K562 (cell line): ENCODE measurements around the gene NFATC4. TPM values are rescaled to one million over a fixed set of nuclear protein-coding genes. Genes with fewer than 3 reads are reported as not detected.

Experiments used
- ATAC-seq: fragments of 200-7000 bp; cut with Tn5 transposase; 3 replicates; pipeline ENCODE4 v1.9.1; 2020; ENCODE audit warnings: moderate library complexity
- BruUV-seq: library from RNA; stranded (reverse); fragments of 400-500 nt; replicated peaks from 2 replicates; lab custom pipeline; 2021; lab: Mats Ljungman, UMichigan
- CTCF ChIA-PET: fragments of 300-600 bp; formaldehyde crosslinking; extraction: SDS; loops from one replicate; lab custom pipeline; 2021; ENCODE audit warnings: low intra/inter-chr PET ratio; lab: Yijun Ruan, JAX
- POLR2A ChIA-PET: fragments of 300-600, 350-650 bp; sonication (Branson Sonifier 250); formaldehyde crosslinking; extraction: SDS; loops from one replicate; lab custom pipeline; 2021; ENCODE audit warnings: antibody characterized with exemption, inconsistent platforms; lab: Yijun Ruan, JAX
- DNase-seq, 4 experiments: peaks; one replicate each; pipeline versions ENCODE4 v3.0.0 to v3.0.0-alpha.2; 2011 to 2018; ENCODE audit warnings: low spot score in 3 of 4, mixed read lengths in 3 of 4; ENCODE audit errors: extremely low read depth in 1 of 4
- FAIRE-seq: peaks from 2 replicates; lab custom pipeline; 2011; peaks lifted over from hg19 to GRCh38; lab: Jason Lieb, UNC
- H2AFZ ChIP-seq: 2 replicates; pipeline ENCODE4 v1.6.0; 2011; ENCODE audit warnings: low read depth, low read length, control low read depth, inconsistent platforms
- H3K27ac ChIP-seq: fragments of 200-600 bp; 3 replicates; pipeline ENCODE4 v1.8.0; 2011; ENCODE audit warnings: low read depth, mild to moderate bottlenecking, control low read depth, inconsistent platforms, low read length, moderate library complexity, mixed read lengths; ENCODE audit errors: extremely low read depth
- H3K27me3 ChIP-seq, 2 experiments: fragments of 300-600 bp in 1 of 2; 2 replicates in 1 of 2; 3 replicates in 1 of 2; pipeline versions ENCODE4 v1.6.0 to v1.8.0; 2011; ENCODE audit warnings: inconsistent platforms in 2 of 2, low read length in 2 of 2, mild to moderate bottlenecking in 1 of 2, mixed read lengths in 1 of 2, moderate library complexity in 1 of 2; ENCODE audit not compliant: control insufficient read depth in 2 of 2, insufficient read depth in 2 of 2
- H3K36me3 ChIP-seq: fragments of 300-600 bp; 3 replicates; pipeline ENCODE4 v1.8.0; 2011; ENCODE audit warnings: mild to moderate bottlenecking, low read length, inconsistent platforms; ENCODE audit not compliant: control insufficient read depth, insufficient read depth
- H3K4me1 ChIP-seq, 2 experiments: fragments of 200-600 bp in 1 of 2; replicated peaks in 1 of 2; 2 replicates in 1 of 2; 3 replicates in 1 of 2; pipeline versions ENCODE4 v1.5.1 to v1.8.0; 2011; ENCODE audit warnings: inconsistent platforms in 2 of 2, low read length in 2 of 2, mild to moderate bottlenecking in 1 of 2, mixed read lengths in 1 of 2, moderate library complexity in 1 of 2; ENCODE audit not compliant: control insufficient read depth in 2 of 2, insufficient read depth in 2 of 2
- H3K4me2 ChIP-seq: 2 replicates; pipeline ENCODE4 v1.6.1; 2011; ENCODE audit warnings: low read length, control low read depth, inconsistent platforms, mixed read lengths; ENCODE audit not compliant: insufficient read depth
- H3K4me3 ChIP-seq: fragments of 200-600 bp; sonication (generic), shearing (Covaris generic); 2 replicates; pipeline ENCODE4 v1.5.1; 2016; ENCODE audit warnings: control low read depth, inconsistent platforms
- H3K79me2 ChIP-seq: fragments of 200-600 bp; 3 replicates; pipeline ENCODE4 v1.8.0; 2011; ENCODE audit warnings: low read length, inconsistent platforms; ENCODE audit not compliant: control insufficient read depth, insufficient read depth
- H3K9ac ChIP-seq, 2 experiments: 2 replicates each; pipeline versions ENCODE4 v1.6.0 to v1.6.1; 2011; ENCODE audit warnings: low read depth in 2 of 2, low read length in 2 of 2, control low read depth in 1 of 2, inconsistent platforms in 1 of 2, mild to moderate bottlenecking in 1 of 2, mixed read lengths in 1 of 2; ENCODE audit not compliant: insufficient read depth in 1 of 2
- H3K9me1 ChIP-seq: one replicate; pipeline ENCODE4 v1.6.0; 2011; ENCODE audit warnings: inconsistent platforms, mild to moderate bottlenecking, low read length, moderate library complexity; ENCODE audit not compliant: control insufficient read depth, insufficient read depth
- H3K9me3 ChIP-seq: replicated peaks from 2 replicates; pipeline ENCODE4 v1.5.1; 2011; ENCODE audit warnings: low read depth, low read length, inconsistent platforms; ENCODE audit not compliant: control insufficient read depth, insufficient read depth
- H4K20me1 ChIP-seq: replicated peaks from 2 replicates; pipeline ENCODE4 v1.6.1; 2011; ENCODE audit warnings: low read length, inconsistent platforms, mixed read lengths; ENCODE audit not compliant: control insufficient read depth, insufficient read depth
- ZNF133 ChIP-seq: fragments of 250-450 bp; sonication (Bioruptor Pico); IDR thresholded peaks from 2 replicates; pipeline ENCODE4 v1.4.0; 2020; ENCODE audit warnings: mild to moderate bottlenecking
- WGBS: fragments of 100-300 bp; shearing (Covaris generic); methylation state at CpG from one replicate; pipeline ENCODE4 v1.1.6; 2016; ENCODE audit warnings: low coverage, mixed read lengths; ENCODE audit not compliant: insufficient coverage; ENCODE audit errors: missing lambda C conversion rate; 5-methylcytosine and 5-hydroxymethylcytosine counted together
- in situ Hi-C: fragments of 300-500 bp; cut with MboI; formaldehyde crosslinking; loops from 4 replicates; pipeline ENCODE4 v1.15.0; 2018; ENCODE audit warnings: inconsistent platforms, mixed read lengths
- intact Hi-C: fragments of 100-400 bp; cut with micrococcal nuclease; formaldehyde crosslinking; loops from 2 replicates; pipeline ENCODE4 v1.14.2; 2022
- polyA plus RNA-seq, 8 experiments: library from polyadenylated mRNA; depleted of rRNA in 4 of 8; stranded (reverse) in 5 of 8; unstranded in 3 of 8; fragments of >200 nt; fragmentation: Nextera tagmentation in 2 of 8; fragmentation: Illumina TruSeq in 1 of 8; extraction: Ambion mirVana in 2 of 8; extraction: Trizol in 1 of 8; gene quantifications; 2 replicates each; pipeline versions ENCODE4 v1.2.1 to v1.2.3, GENCODE V29; 2011 to 2014; ENCODE audit warnings: inconsistent platforms in 1 of 8, missing spikeins in 1 of 8
- total RNA-seq, 7 experiments: library from RNA; depleted of rRNA in 6 of 7; stranded (reverse); fragments of >200 nt in 6 of 7; fragmentation: Illumina TruSeq in 2 of 7; extraction: Trizol in 2 of 7; gene quantifications; 2 replicates each; pipeline versions ENCODE4 v1.2.1 to v1.2.3, GENCODE V29; 2011 to 2021; ENCODE audit warnings: low replicate concordance in 1 of 7
- TF ChIP-seq, protein P1 (sequence below): sonication (generic); formaldehyde crosslinking; IDR thresholded peaks from 2 replicates; pipeline ENCODE4 v1.8.1; 2023; ENCODE audit warnings: mild to moderate bottlenecking, missing genetic modification reagents

Gene NFATC4
- total and polyA plus RNA-seq, 9 of the 15 experiments (the other 6 are each of a cell fraction or from before 2014, with no cell fraction given), result 0.25 to 3.8 (median 0.78) TPM; not detected in 1

DNA sequence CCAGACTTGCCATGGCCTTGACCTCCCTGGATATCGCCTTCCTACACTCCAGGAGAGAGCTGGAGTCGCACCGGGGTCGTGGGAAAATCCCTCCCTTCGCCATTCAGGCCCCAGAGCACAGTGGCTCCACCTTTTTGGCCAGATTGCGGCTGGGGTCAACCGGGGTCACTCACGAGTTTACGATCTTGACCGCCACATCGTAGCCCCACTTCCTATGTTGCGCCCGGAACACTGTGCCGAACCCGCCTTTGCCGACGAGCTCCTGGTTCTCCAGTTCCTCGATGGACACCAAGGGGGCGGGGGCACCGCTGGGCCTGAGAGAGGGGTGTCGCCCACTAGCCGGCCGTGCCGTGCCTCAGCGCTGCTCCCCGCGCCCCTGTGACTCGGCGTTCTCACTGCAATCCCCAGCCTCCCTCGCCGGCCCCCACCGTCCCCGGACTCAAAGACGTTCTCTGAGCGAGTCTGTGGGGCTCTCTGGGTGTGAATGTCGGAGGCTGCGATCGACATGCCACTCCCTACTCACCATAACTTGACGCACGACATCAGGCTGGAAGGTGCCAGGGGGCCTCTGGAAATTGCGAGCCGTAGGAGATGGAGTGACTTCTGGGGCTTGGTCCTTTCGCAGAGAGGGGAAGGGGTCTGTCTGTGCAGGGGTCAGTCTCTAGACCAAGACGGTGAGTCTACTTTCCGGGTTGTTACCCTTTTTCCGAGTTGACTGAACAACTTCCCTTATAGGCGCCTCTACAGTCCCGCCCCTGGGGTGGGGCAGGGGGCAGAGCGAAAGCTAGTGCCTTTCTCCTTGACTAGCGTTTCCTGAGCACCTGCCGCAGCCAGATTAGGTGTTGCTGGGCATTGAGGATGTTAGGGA, 28.5 kb upstream of the NFATC4 start, which contains the start of gene RIPK3:
TSS of gene RIPK3 (minus strand) at position 708 of the 868 bp plus-strand sequence. CDS start at position 543, 165 bp downstream.
- intact Hi-C loops, result no loop called here

More for the DNA sequence above, 28.5 kb upstream of the NFATC4 start, which contains the start of gene RIPK3:
- BruUV-seq, result no TSS peak
- in situ Hi-C loops, result loop anchor here (25.0 kb wide), 1 partner anchor 348 kb away; no protein-coding TSS in a partner anchor
- Histone ChIP-seq H3K4me2 (no peak within 1 kb of the TSS; the same call in 1 of the 2 replicates), H3K36me3 (no peaks in the 10 kb centered on the region), H2AFZ (peak within 1 kb of the TSS; percentile 40; the same call in 1 of the 2 replicates), H3K79me2 (no peaks in the 10 kb centered on the region), H3K27me3 (peaks cover 0 to 9% of the 10 kb centered on the region in 2 experiments; a peak in 1 of 5 replicates), H3K9me1 (no peaks in the 10 kb centered on the region), H3K9ac (peak within 1 kb of the TSS in 1 of 2 experiments; percentile 5; a peak in 1 of 4 replicates), H3K9me3 (no peaks in the 10 kb centered on the region)
- DNase-seq (no peak), FAIRE-seq (no peak)
- CTCF ChIA-PET, result no interaction called here
- POLR2A ChIA-PET, result interaction anchor here (0.9 to 1.0 kb wide), 2 partner anchors 27 to 79 kb away, joined by 3 to 4 read pairs; no protein-coding TSS in a partner anchor
- 53% methylated on average over 18 of the region's 51 CpGs for WGBS
- TF ChIP-seq, protein P1, sequence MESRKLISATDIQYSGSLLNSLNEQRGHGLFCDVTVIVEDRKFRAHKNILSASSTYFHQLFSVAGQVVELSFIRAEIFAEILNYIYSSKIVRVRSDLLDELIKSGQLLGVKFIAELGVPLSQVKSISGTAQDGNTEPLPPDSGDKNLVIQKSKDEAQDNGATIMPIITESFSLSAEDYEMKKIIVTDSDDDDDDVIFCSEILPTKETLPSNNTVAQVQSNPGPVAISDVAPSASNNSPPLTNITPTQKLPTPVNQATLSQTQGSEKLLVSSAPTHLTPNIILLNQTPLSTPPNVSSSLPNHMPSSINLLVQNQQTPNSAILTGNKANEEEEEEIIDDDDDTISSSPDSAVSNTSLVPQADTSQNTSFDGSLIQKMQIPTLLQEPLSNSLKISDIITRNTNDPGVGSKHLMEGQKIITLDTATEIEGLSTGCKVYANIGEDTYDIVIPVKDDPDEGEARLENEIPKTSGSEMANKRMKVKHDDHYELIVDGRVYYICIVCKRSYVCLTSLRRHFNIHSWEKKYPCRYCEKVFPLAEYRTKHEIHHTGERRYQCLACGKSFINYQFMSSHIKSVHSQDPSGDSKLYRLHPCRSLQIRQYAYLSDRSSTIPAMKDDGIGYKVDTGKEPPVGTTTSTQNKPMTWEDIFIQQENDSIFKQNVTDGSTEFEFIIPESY (CRISPR knock-in tag), result 0 out of 2 replicates have a peak, but pooled peaks have one; percentile 15
- TF ChIP-seq ZNF133 (CRISPR knock-in tag), result no peak
- TF ChIP-seq, all 486 proteins: peak for 1
- H3K4me1 ChIP-seq, result peaks cover 5 to 18% of the 10 kb centered on the region in 2 experiments; a peak in 3 of 5 replicates
- H4K20me1 ChIP-seq, result no peaks in the 10 kb centered on the region
- H3K4me3 ChIP-seq, result no peak within 1 kb of the TSS
- no peak within 1 kb of the TSS for H3K27ac ChIP-seq
- 0 out of 3 replicates have a peak, but pooled peaks have one; percentile 20 for ATAC-seq
